Hematopoietic multipotent progenitor cell treated with erythropoietin and hydrocortisone succinate and interleukin-3 and kit ligand, for 8 days (in vitro differentiated cells): ENCODE data around the gene FAM78A.
"Not testable (repeated sequence)": the region's sequence is repeated elsewhere in the genome, so short reads cannot be mapped to it uniquely, and the experiment has no call there.

ENCODE experiments used
- DNase-seq: peaks from one replicate; pipeline ENCODE4 v3.0.0-alpha.2; 2015

FAM78A gene

DNA sequence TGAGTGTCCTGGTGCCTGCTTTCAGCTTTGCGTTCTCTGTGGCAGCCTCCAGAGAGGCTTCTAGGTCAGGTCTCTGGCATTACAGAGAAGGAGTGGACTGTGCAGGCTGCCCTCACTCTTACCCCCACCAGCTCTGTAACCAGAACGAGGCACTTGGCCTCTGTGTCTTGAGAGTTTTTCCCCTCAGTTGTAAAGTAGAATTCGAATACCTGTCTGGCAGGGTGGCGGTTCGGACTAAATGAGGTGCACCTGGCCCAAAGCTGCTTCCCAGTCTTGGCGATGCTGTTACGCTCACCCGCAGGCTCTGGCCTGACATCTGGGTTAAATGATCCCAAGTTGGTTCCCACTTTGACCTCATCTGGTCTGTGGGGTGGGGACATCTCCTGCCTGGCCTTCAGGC lies 40.1 kb downstream of the FAM78A start:
- DNase-seq: no peak

DNA sequence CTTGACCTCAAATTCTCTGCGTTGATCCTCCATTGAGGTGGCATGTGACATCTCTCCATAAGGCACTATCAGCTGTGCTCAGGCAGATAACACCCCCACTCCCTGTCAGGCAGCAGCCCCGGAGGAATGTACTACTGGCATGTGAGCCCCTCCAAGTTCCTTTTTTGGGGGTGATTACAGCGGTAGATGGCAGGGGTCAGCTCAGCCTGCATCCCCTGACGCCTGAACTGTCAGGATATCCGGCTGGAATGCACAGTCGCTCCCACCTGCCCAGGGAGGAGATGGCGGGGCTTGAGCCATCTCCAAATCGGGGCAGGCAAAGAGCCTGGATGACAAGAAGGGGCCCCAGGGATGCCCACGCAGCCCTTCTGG lies 40.8 kb downstream of the FAM78A start:
- DNase-seq: peak; percentile 53

DNA sequence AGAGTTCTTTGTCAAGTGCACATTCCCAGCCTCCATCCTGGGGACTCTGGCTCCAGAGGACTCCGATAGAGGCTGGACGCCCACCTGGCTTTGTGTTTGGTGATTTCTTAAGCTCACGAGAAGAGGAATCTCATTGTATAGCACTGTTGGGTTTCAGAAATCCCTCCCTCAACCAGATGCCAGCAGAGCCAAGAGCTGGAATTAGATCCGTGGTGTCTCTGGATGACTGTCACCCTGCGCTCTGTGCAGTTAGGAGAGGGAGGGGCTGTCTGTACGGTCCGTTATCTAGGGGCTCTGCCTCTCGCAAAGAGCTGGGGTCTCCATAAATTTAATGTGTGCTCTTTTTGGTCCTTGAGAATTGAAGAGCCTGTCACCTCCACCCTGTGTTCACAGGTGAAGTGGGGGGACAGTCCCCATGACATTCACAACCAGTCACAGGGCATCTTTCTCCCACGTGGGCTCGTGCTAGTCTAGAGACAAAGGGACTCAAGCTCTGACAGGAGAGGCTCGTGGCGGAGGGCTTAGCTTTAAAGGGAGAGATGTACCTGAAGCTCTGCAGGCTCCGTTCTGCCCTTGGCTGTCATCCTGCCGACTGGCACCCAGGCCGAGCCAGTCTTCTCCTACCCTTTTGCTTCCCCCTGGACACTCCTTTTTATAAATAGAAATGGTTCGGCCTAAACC lies 41.4 kb downstream of the FAM78A start:
- DNase-seq: no peak

DNA sequence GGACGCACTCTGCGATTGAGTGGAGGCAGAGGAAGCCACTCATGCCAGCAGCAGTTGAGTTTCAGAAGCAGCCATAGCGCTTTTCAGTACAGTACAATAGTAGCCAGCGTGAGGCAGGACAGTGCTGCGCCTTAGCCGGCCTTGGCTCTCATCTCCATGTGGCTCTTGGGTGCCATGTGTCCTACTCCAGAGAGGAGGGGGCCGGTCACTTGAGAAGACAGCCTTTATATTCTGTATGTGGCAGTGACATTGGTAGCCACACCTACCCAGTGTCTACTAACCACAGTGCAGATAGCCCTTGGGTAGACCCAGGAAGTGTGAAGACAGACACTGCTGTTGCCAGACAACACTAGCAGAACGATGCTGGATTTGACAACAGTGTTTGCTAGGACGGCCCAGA lies 42.3 kb downstream of the FAM78A start:
- DNase-seq: no peak

DNA sequence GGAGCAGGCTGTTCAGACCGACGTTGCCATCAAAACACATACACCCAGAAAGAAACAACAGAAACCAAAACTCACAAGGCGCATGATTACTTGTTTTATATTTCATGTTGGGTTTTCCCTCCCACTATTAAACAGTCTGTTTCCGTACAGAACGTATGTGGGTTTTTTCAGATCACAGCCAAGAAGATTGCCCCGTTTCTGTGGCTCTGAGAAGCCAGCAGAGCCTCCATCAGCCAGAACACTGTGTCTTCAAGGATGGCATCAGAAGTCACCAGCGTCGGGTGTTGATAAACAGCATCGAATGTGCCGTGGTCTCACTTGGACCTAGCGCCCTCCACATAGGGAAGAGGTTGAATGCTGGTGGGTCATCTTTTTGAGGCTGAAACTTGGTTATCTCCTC lies 42.8 kb downstream of the FAM78A start:
- no peak for DNase-seq

DNA sequence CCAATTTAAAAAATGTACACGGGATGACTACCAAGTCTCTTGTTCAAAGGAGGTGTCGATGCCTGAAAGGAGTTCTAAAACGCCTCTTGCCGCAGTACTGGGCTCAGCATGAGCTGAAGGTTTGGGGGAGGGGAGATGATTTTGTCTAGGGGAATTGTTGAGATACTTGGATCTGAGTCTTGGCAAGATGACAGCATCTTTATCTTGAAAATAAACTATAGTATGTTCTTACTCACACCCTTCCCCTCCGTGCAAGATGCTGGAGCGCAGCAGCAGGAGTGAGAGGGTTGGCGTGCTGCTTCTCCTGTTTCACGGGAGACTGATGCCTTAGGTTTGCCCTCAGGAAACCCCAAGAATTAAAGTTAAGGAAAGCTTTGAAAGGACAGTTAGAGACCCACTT lies 47.3 kb downstream of the FAM78A start:
- DNase-seq: peak; percentile 49

DNA sequence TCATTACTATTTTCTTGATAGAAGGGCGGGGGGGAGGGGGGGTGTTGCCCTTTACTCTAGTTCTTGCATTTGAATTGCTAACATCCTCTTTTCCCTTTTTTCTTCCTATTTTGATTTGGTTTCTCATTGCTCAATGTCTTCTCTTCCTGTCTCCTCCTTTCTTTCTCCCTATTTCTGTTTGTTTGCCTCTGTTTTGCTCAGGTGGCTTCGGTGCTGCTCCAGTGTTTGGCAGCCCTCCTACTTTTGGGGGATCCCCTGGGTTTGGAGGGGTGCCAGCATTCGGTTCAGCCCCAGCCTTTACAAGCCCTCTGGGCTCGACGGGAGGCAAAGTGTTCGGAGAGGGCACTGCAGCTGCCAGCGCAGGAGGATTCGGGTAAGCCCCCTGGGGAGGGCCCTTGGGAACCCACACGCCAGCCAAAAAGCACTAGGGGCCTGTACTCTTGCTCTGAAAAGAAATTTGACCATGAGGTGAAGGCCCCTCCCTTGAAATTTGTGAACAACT lies 48.3 kb downstream of the FAM78A start:
- DNase-seq: no peak

DNA sequence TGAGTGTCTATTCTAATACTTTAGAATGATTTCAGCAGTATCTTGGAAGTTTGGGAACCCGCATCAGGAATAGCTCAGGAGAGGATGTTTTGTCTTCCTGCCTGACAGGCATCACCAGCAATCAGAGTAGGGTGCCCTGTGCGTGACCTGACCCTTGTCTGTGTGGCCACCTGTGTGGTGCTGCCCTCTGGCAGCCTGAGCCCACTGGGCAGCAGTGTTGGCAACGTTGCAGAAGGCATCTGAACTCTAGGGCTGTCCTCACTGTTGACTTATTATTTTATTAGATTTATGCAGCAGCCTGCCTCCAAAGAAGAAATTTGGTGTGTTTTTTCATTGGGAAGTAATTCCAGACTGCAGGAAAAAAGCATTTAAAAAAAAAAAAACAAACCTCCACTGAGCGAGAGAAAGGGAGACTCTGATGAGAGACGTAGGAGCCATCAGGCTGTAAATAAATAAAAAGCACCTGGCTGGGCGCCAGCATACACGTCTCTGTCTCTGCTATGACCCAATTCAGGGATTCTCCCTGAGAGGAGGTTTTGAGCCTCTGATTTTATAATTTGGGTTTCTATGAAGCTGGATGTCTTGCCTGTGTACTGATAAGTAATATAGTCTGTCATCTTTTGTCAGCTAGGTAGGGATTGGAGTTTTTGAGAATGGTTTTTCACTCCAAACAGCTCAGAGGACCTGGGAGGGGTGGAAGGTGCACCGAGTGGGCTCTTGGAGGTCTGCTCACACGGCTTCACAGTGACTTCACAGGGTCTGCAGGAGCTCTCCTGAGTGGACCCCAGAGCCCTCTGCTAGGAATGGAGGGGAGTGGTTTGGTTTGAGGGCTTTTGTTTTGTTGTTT lies 49.0 kb downstream of the FAM78A start:
- DNase-seq: no peak

DNA sequence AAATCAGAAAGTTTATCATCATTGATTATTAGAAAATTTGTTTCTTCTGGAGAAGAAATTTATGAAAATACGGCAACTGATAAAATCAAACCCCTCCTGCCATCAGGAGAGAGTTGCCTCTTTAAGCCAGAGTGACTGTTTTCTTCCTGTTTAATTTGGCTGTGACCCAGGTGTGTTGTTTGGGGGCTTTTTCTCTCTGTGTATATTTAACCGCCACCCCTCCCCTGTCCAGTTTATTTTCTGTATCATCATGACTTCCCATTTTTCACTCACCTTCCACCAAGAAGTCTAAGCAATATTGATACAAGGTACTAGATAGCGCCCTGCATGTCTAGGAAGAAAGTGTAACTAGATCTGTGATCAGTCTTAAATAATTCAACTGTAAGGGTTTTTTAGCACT lies 50.1 kb downstream of the FAM78A start:
- DNase-seq: no peak

DNA sequence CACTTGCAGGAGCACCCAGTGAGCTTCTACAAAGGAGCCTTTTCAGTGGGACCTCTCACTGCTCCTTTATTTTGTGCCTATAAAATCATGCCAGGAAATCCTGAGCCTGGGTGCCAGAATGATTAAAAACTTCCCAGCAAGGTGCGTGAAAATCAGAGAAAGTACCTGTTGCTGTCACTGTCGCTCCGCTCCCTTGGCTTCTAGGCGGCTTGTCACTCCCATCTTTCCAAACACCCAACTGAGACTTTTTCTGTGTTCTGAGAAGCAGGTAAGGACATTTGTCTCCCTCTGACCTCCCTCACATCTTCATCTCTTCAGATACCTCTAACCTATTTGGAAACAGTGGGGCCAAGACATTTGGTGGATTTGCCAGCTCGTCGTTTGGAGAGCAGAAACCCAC lies 53.9 kb downstream of the FAM78A start:
- DNase-seq: no peak

DNA sequence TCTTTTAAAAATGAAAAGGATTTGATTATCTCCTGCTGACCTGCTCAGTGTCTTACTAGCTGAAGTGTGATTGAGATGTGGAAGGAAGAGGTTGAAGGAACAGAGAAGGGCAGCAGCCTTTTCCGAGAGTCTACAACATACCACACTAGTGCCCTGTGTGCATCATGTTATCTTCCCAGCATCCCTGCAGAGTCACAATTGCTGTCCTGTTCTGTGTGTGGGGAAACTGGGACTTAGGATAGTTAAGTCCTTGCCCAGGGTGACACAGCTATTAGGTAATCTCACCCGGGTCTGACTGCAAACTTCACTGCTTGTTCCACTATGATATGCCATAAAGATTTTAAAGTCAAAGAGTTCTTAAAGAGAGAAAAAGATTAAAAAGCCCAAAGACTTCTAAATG lies 55.8 kb downstream of the FAM78A start:
- DNase-seq: no peak

DNA sequence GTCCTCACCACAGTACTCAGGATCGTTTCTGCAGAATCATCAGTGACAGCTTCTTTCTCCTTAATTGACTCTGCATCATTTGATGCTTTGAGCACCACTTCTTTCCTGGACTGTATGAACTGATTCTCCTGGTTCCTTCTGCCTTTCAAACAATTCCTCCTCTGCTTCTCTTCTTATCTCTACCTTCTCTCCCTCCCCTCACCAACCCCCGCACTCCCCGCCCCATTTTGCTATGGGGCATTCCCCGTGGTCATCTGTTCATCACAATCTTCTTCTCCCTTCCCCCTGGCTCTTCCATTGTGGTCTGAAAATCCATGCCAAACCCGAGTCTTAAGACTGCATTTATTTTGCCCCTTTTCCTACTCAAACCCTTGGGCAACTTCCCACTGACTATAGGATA lies 57.9 kb downstream of the FAM78A start:
- no peak for DNase-seq

DNA sequence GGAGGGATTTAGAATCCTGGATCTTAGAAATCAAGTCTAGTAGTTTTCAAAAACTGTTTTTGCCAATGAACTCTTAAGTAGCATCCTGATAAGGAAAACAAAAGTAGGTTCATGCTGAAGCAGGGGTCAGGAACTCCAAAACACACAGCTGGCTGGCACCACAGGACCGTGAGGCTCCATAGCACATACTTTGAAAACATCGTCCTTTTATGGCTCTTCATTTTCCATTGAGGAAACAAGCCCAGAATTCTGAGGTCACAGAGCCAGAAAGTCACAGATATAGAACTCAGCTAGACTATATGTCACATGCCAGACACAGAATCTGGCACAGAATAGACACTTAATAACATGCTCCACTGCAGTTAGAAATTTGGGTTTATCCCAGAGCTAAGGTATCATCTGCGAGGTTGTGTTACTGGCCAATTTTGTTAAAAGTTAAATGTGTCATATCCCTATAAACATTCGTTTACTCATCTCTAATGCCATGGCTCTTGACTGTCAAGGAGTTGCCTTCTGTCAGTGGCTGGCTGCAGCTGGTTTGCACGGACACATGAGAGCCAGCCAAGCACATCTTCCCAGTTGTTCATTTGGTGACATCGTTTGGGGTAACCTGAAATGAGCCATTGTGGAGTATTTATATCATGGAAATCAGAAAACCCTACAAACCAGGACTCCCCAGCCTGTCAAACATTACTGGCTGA lies 58.8 kb downstream of the FAM78A start:
- no peak for DNase-seq

DNA sequence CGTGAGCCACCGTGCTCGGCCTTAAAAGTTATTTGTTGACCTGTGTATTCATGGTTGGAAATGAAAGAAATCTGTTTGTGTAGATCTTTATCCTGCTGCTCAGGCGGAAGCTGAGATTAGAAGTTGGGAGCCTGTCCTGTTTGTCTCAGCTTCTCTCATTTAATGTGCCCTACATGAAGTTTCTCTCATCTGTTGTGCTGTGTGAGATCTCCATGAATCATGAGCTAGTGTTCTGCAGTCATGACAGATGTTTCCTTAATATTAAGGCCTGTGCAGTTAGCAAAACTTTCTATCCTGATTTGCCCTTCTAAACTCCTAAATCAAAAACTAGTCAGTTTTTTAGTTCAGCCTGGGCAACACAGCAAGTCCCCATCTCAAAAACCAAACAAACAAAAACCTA lies 59.5 kb downstream of the FAM78A start:
- no peak for DNase-seq

DNA sequence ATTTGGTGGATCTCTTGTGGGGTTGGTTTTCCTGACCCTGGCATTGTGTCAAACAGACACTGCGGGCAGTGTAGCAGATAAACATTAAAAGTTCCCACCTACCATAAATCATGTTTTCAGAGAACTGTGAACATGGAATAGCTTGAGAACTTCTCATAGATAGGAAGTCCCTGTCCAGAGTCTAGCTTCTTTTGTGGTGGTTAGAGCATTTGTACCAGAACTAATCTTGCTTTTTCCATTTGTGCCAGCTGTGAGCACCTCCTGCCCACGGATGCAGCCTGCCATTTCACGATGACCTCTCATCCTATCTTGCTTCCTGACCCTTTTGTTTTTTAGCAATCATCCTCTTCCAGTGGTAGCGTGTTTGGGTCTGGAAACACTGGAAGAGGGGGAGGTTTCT lies 61.4 kb downstream of the FAM78A start:
- DNase-seq: no peak

DNA sequence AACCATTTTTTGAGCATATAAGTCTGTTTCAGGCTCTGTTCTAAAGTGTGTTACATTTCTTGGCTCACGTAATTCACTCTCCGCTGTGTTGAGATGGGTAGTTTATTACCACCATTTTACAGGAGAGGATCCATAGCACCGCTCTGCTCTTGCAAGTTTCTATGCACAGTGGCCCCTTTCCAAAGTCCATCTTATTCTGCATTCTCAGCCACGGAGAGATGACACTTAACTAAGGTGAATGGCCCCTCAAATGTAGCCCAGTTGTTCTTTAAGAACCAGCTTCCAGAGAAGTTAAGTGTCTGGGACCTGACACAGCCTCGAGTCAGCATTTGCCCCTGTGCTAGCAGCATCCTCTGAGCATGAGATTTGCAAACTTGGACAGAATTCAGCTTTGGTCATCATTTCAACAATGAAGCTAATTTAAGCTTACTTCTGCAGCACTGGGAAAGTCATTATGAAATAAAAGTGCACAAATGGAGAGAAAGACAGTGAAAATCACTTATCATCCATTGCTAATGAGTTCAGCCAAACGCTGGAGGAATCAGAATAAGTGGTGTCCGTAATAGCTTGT lies 61.9 kb downstream of the FAM78A start:
- DNase-seq: no peak

DNA sequence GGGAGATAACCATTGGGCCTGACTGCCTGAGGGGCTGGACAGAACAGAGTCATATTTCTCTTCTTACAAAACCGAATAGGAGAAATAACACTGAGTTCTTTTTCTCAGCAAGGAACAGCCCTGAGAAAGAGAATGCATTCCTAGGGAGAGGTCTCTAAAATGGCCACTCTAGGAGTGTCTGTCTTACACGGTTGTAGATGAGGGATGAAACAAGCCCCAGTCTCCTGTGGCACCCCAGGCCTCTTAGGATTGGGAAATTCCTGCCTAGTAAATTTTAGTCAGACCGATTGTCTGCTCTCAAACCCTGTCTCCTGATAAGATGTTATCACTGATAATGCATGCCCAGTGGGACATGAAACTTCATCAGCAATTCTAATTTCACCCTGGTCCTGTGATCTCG lies 64.4 kb downstream of the FAM78A start:
- DNase-seq: not testable (repeated sequence)
